HEK293 (cell line): ENCODE results near the gene SNCG.

Experiments
- CTCF ChIA-PET: fragments of 350-600 bp; formaldehyde crosslinking; extraction: SDS; loops from one replicate; lab custom pipeline; 2021; ENCODE audit warnings: antibody characterized with exemption; lab: Yijun Ruan, JAX
- POLR2A ChIA-PET: fragments of 300-600 bp; formaldehyde crosslinking; extraction: SDS; loops from one replicate; lab custom pipeline; 2020; ENCODE audit warnings: antibody characterized with exemption, inconsistent platforms; lab: Yijun Ruan, JAX
- H3K27ac ChIP-seq: fragments of 200-500 bp; sonication (Bioruptor generic); 2 replicates; pipeline ENCODE4 v1.5.1; 2014; ENCODE audit warnings: low read depth, low read length, control low read depth, inconsistent platforms; ENCODE audit errors: extremely low read depth
- H3K36me3 ChIP-seq, 2 experiments: fragments of 200-500 bp in 1 of 2; sonication (Bioruptor generic) in 1 of 2; 1 replicate in 1 of 2; 2 replicates in 1 of 2; pipeline ENCODE4 v1.5.1; 2014 to 2017; ENCODE audit warnings: inconsistent platforms in 2 of 2, low read length in 2 of 2; ENCODE audit not compliant: control insufficient read depth in 2 of 2, insufficient read depth in 1 of 2
- H3K4me1 ChIP-seq: fragments of 200-500 bp; sonication (Bioruptor generic); 2 replicates; pipeline ENCODE4 v1.5.1; 2014; ENCODE audit warnings: mild to moderate bottlenecking, low read length, inconsistent platforms; ENCODE audit not compliant: control insufficient read depth, insufficient read depth
- H3K4me3 ChIP-seq: 2 replicates; pipeline ENCODE4 v1.5.1; 2011; ENCODE audit warnings: low read depth, mild to moderate bottlenecking, control low read depth, low read length, moderate library complexity
- H3K9me3 ChIP-seq: fragments of 200-500 bp; sonication (Bioruptor generic); 2 replicates; pipeline ENCODE4 v1.5.1; 2014; ENCODE audit warnings: low read depth, low read length, inconsistent platforms; ENCODE audit not compliant: control insufficient read depth, insufficient read depth
- ATF2 ChIP-seq: fragments of 450-650 bp; formaldehyde crosslinking; IDR thresholded peaks from 2 replicates; pipeline ENCODE4 v1.5.1; 2016; ENCODE audit warnings: missing biosample characterization, missing genetic modification characterization, low read depth
- BCL11B ChIP-seq: fragments of 450-650 bp; formaldehyde crosslinking; IDR thresholded peaks from 2 replicates; pipeline ENCODE4 v1.5.1; 2016; ENCODE audit warnings: low read depth, missing biosample characterization, missing genetic modification characterization
- GFI1B ChIP-seq: fragments of 450-650 bp; formaldehyde crosslinking; IDR thresholded peaks from 2 replicates; pipeline ENCODE4 v1.5.1; 2016; ENCODE audit warnings: missing biosample characterization, missing genetic modification characterization
- HOXC10 ChIP-seq: sonication (generic); formaldehyde crosslinking; IDR thresholded peaks from 2 replicates; pipeline ENCODE4 v1.8.1; 2023; ENCODE audit warnings: mild to moderate bottlenecking, missing genetic modification reagents
- IKZF3 ChIP-seq: fragments of 450-650 bp; IDR thresholded peaks from 2 replicates; pipeline ENCODE4 v1.5.0; 2018; ENCODE audit warnings: missing biosample characterization, mild to moderate bottlenecking, missing genetic modification characterization, moderate library complexity
- KLF7 ChIP-seq: fragments of 450-650 bp; formaldehyde crosslinking; IDR thresholded peaks from 2 replicates; pipeline ENCODE4 v1.5.1; 2016; ENCODE audit warnings: missing biosample characterization, missing genetic modification characterization, borderline replicate concordance
- MZF1 ChIP-seq: fragments of 450-650 bp; formaldehyde crosslinking; IDR thresholded peaks from 2 replicates; pipeline ENCODE4 v1.5.1; 2017; ENCODE audit warnings: missing biosample characterization, missing genetic modification characterization, borderline replicate concordance
- PRDM1 ChIP-seq: fragments of 450-650 bp; formaldehyde crosslinking; IDR thresholded peaks from 2 replicates; pipeline ENCODE4; 2016; ENCODE audit warnings: missing biosample characterization, missing genetic modification characterization
- SP7 ChIP-seq: fragments of 450-650 bp; formaldehyde crosslinking; IDR thresholded peaks from 2 replicates; pipeline ENCODE4 v1.5.1; 2016; ENCODE audit warnings: missing biosample characterization, missing genetic modification characterization
- ZNF280C ChIP-seq: fragments of 450-650 bp; formaldehyde crosslinking; IDR thresholded peaks from 2 replicates; pipeline ENCODE4 v1.5.1; 2016; ENCODE audit warnings: missing biosample characterization, missing genetic modification characterization
- ZNF292 ChIP-seq: fragments of 450-650 bp; formaldehyde crosslinking; IDR thresholded peaks from 2 replicates; pipeline ENCODE4 v1.5.1; 2016; ENCODE audit warnings: low read depth, missing biosample characterization, missing genetic modification characterization, borderline replicate concordance
- ZNF302 ChIP-seq: fragments of 450-650 bp; formaldehyde crosslinking; IDR thresholded peaks from 2 replicates; pipeline ENCODE4 v1.5.1; 2016; ENCODE audit warnings: missing biosample characterization, missing genetic modification characterization, low read depth
- ZNF335 ChIP-seq: fragments of 450-650 bp; formaldehyde crosslinking; conservative IDR thresholded peaks from 2 replicates; pipeline ENCODE4 v1.5.1; 2016; ENCODE audit warnings: missing biosample characterization, missing genetic modification characterization
- ZNF366 ChIP-seq: fragments of 450-650 bp; formaldehyde crosslinking; conservative IDR thresholded peaks from 2 replicates; pipeline ENCODE4 v1.5.1; 2016; ENCODE audit warnings: missing biosample characterization, missing genetic modification characterization
- ZNF449 ChIP-seq: fragments of 450-650 bp; formaldehyde crosslinking; IDR thresholded peaks from 2 replicates; pipeline ENCODE4 v1.5.1; 2017; ENCODE audit warnings: missing biosample characterization, mild to moderate bottlenecking, missing genetic modification characterization, moderate library complexity
- ZNF529 ChIP-seq: fragments of 450-650 bp; formaldehyde crosslinking; IDR thresholded peaks from 2 replicates; pipeline ENCODE4 v1.5.1; 2017; ENCODE audit warnings: missing genetic modification characterization, missing biosample characterization; ENCODE audit not compliant: insufficient replicate concordance
- ZNF555 ChIP-seq: fragments of 450-650 bp; formaldehyde crosslinking; conservative IDR thresholded peaks from 2 replicates; pipeline ENCODE4 v1.5.1; 2017; ENCODE audit warnings: missing biosample characterization, mild to moderate bottlenecking, missing genetic modification characterization, inconsistent platforms
- ZNF560 ChIP-seq: fragments of 450-650 bp; formaldehyde crosslinking; IDR thresholded peaks from 2 replicates; pipeline ENCODE4 v1.5.1; 2017; ENCODE audit warnings: missing biosample characterization, missing genetic modification characterization, borderline replicate concordance
- ZNF585B ChIP-seq: fragments of 450-650 bp; formaldehyde crosslinking; IDR thresholded peaks from 2 replicates; pipeline ENCODE4 v1.5.1; 2016; ENCODE audit warnings: missing biosample characterization, missing genetic modification characterization
- ZNF596 ChIP-seq: fragments of 450-650 bp; IDR thresholded peaks from 2 replicates; pipeline ENCODE4 v1.5.0; 2018; ENCODE audit warnings: missing biosample characterization, mild to moderate bottlenecking, missing genetic modification characterization, moderate library complexity
- ZNF707 ChIP-seq: fragments of 450-650 bp; formaldehyde crosslinking; IDR thresholded peaks from 2 replicates; pipeline ENCODE4 v1.5.1; 2016; ENCODE audit warnings: missing biosample characterization, missing genetic modification characterization
- ZNF843 ChIP-seq: fragments of 450-650 bp; formaldehyde crosslinking; IDR thresholded peaks from 2 replicates; pipeline ENCODE4 v1.5.1; 2016; ENCODE audit warnings: missing biosample characterization, missing genetic modification characterization
- TF ChIP-seq, protein P1 (sequence below): fragments of 450-650 bp; formaldehyde crosslinking; IDR thresholded peaks from 2 replicates; pipeline ENCODE4 v1.5.1; 2016; ENCODE audit warnings: missing biosample characterization, missing genetic modification characterization
- TF ChIP-seq, protein P2 (sequence below): fragments of 450-650 bp; formaldehyde crosslinking; IDR thresholded peaks from 2 replicates; pipeline ENCODE4; 2016; ENCODE audit warnings: missing biosample characterization, missing genetic modification characterization
- TF ChIP-seq, protein P3 (sequence below): fragments of 450-650 bp; formaldehyde crosslinking; IDR thresholded peaks from 2 replicates; pipeline ENCODE4 v1.5.1; 2016; ENCODE audit warnings: missing biosample characterization, missing genetic modification characterization

The SNCG gene

GRCh38 chr10:86914734-86915133 is 43.7 kb upstream of the SNCG start (continued):
- TF ChIP-seq, protein P1, sequence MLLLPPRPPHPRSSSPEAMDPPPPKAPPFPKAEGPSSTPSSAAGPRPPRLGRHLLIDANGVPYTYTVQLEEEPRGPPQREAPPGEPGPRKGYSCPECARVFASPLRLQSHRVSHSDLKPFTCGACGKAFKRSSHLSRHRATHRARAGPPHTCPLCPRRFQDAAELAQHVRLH, result no peak
- TF ChIP-seq MZF1 (tag by site-specific recombination), result no peak
- TF ChIP-seq IKZF3 (tag by site-specific recombination), result no peak

DNA sequence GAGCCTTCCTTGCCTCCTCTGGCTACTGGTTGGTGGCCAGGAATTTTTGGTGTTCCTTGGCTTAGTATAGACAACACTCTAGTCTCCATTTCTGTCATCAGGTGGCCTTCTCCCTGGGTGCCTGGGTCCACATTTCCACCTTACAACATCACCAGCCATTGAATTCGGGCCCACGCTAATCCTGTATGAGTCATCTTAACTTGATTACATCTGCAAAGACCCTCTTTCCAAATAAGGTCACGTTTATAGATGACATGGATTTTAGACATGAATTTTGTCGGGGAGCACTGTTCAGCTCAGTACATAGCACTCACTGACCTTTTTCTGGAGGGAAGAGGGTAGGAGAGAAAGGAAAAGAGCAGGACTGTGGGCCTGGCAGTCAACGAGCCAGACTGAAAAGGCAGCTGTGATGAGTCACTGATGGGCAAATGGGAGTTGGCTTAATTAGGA is 40.4 kb upstream of the SNCG start:
- no peak overlapping the region for H3K27ac ChIP-seq
- TF ChIP-seq ZNF366 (tag by site-specific recombination) (0 out of 2 replicates have a peak, but pooled peaks have one; percentile 38), MZF1 (tag by site-specific recombination) (no peak), PRDM1 (tag by site-specific recombination) (0 out of 2 replicates have a peak, but pooled peaks have one; percentile 8), ZNF335 (tag by site-specific recombination) (0 out of 2 replicates have a peak, but pooled peaks have one; percentile 28), ZNF585B (tag by site-specific recombination) (no peak), SP7 (0 out of 2 replicates have a peak, but pooled peaks have one; percentile 26)
- TF ChIP-seq, protein P2, sequence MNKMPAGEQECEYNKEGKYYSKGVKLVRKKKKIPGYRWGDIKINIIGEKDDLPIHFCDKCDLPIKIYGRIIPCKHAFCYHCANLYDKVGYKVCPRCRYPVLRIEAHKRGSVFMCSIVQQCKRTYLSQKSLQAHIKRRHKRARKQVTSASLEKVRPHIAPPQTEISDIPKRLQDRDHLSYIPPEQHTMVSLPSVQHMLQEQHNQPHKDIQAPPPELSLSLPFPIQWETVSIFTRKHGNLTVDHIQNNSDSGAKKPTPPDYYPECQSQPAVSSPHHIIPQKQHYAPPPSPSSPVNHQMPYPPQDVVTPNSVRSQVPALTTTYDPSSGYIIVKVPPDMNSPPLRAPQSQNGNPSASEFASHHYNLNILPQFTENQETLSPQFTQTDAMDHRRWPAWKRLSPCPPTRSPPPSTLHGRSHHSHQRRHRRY (tag by site-specific recombination), result no peak
- TF ChIP-seq, protein P3, sequence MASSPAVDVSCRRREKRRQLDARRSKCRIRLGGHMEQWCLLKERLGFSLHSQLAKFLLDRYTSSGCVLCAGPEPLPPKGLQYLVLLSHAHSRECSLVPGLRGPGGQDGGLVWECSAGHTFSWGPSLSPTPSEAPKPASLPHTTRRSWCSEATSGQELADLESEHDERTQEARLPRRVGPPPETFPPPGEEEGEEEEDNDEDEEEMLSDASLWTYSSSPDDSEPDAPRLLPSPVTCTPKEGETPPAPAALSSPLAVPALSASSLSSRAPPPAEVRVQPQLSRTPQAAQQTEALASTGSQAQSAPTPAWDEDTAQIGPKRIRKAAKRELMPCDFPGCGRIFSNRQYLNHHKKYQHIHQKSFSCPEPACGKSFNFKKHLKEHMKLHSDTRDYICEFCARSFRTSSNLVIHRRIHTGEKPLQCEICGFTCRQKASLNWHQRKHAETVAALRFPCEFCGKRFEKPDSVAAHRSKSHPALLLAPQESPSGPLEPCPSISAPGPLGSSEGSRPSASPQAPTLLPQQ, result peak; percentile 57; the same call in 1 of the 2 replicates
- TF ChIP-seq, all 188 proteins: peak for 5
- peaks cover 51 to 78% of the 10 kb centered on the region in 2 experiments for H3K36me3 ChIP-seq
- no peaks in the 10 kb centered on the region; the same call in 1 of the 2 replicates for H3K4me1 ChIP-seq
- CTCF ChIA-PET, result interaction anchor here (1.2 to 2.2 kb wide), 2 partner anchors 9 to 230 kb away, joined by 5 to 7 read pairs; no protein-coding TSS in a partner anchor
- H3K9me3 ChIP-seq, result no peaks in the 10 kb centered on the region
- H3K4me3 ChIP-seq, result no peak overlapping the region
- POLR2A ChIA-PET, result no interaction called here

DNA sequence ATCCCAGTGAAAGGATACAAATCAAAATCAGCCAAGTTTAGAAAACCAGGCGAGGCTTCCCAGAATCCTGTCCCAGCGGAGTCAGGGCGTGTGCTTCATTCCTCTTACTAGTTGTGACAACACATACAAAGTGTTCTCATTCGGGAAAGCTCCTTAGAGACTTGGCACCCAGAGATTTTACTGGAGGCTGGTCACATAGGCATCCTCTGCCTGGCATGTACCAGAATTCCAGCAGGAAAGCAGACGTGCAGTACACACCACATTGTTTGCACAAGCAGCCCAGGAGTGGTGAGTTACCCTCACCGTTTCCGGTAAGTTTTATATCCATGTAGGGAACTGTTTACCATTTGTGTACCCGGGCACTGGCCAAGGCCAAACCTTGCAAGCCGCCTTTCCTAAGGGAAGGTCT is 35.8 kb upstream of the SNCG start:
- Histone ChIP-seq H3K36me3 (peaks cover 32 to 54% of the 10 kb centered on the region in 2 experiments), H3K9me3 (no peaks in the 10 kb centered on the region), H3K27ac (no peak overlapping the region), H3K4me1 (no peaks in the 10 kb centered on the region; the same call in 1 of the 2 replicates), H3K4me3 (no peak overlapping the region)
- ChIA-PET POLR2A (no interaction called here), CTCF (interaction anchor here (1.9 kb wide), 1 partner anchor 229 kb away, joined by 4 read pairs; no protein-coding TSS in a partner anchor)
- TF ChIP-seq ZNF449 (tag by site-specific recombination), result no peak
- no peak for TF ChIP-seq KLF7 (tag by site-specific recombination)
- no peak for TF ChIP-seq ZNF560 (tag by site-specific recombination)
- TF ChIP-seq ZNF280C (tag by site-specific recombination), result no peak
- no peak for TF ChIP-seq ZNF555
- no peak for TF ChIP-seq ZNF292 (tag by site-specific recombination)
- TF ChIP-seq ATF2, result no peak
- no peak for TF ChIP-seq ZNF843 (tag by site-specific recombination)
- TF ChIP-seq ZNF302 (tag by site-specific recombination), result no peak
- TF ChIP-seq GFI1B (tag by site-specific recombination), result no peak
- no peak for TF ChIP-seq ZNF596 (tag by site-specific recombination)
- no peak for TF ChIP-seq HOXC10 (CRISPR knock-in tag)
- no peak for TF ChIP-seq ZNF529 (tag by site-specific recombination)
- no peak for TF ChIP-seq BCL11B
- TF ChIP-seq ZNF707 (tag by site-specific recombination), result no peak
